Fibroblast of pulmonary artery (primary cell): ENCODE measurements around the gene ATP6V0E1.
"Not testable (repeated sequence)": the region's sequence is repeated elsewhere in the genome, so short reads cannot be mapped to it uniquely, and the experiment has no call there.

Source experiments
- DNase-seq: peaks from one replicate; pipeline ENCODE4 v3.0.0-alpha.2; 2010; ENCODE audit warnings: low read depth
- H3K4me3 ChIP-seq: replicated peaks from 2 replicates; pipeline ENCODE4 v1.5.1; 2011; ENCODE audit warnings: low read depth, mild to moderate bottlenecking, control low read depth, low read length, moderate library complexity
- TF ChIP-seq, protein P1 (sequence below): IDR thresholded peaks from 2 replicates; pipeline ENCODE4 v1.5.1; 2011; ENCODE audit warnings: mild to moderate bottlenecking, control low read depth, low read length, inconsistent platforms; ENCODE audit errors: missing control alignments

Gene ATP6V0E1

DNA sequence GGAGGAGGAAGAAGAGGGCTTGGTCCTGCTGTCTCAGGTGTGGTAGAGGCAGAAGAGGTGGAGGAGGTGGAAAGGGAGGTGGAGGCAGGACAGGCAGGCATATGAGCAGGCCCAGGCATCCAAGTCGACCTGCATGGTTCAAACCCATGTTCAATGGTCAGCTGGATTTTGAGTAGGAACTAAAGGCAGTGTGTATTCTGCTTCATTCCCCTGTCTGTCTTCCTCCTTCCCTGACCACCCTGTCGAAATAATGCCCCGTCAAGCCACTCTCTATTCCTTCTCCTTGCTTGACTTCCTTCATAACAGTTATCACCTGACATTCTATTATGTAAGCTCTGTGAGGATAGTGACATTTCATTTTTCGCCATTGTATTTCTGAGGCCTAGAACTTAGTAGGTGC lies 34.8 kb downstream of the ATP6V0E1 start:
- no peak overlapping the region for H3K4me3 ChIP-seq
- no peak for DNase-seq
- TF ChIP-seq, protein P1, sequence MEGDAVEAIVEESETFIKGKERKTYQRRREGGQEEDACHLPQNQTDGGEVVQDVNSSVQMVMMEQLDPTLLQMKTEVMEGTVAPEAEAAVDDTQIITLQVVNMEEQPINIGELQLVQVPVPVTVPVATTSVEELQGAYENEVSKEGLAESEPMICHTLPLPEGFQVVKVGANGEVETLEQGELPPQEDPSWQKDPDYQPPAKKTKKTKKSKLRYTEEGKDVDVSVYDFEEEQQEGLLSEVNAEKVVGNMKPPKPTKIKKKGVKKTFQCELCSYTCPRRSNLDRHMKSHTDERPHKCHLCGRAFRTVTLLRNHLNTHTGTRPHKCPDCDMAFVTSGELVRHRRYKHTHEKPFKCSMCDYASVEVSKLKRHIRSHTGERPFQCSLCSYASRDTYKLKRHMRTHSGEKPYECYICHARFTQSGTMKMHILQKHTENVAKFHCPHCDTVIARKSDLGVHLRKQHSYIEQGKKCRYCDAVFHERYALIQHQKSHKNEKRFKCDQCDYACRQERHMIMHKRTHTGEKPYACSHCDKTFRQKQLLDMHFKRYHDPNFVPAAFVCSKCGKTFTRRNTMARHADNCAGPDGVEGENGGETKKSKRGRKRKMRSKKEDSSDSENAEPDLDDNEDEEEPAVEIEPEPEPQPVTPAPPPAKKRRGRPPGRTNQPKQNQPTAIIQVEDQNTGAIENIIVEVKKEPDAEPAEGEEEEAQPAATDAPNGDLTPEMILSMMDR: no peak

DNA sequence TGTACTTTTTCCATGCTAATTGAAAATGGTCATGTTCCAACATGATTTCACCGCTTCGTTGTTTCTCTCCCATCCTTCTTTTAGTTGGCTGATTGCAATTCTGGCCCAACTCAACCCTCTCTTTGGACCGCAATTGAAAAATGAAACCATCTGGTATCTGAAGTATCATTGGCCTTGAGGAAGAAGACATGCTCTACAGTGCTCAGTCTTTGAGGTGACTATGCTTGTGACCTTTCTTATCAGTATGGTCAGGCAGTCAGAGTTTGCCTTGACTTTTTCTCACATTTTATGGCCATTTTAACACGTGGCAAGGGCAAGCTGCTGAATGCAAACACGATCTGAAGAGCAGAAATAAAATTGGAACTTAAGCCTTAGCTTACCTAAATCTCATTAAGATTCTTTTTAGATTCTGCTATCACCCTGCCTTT lies 36.6 kb downstream of the ATP6V0E1 start:
- TF ChIP-seq, protein P1: no peak
- DNase-seq: no peak
- no peak overlapping the region for H3K4me3 ChIP-seq

DNA sequence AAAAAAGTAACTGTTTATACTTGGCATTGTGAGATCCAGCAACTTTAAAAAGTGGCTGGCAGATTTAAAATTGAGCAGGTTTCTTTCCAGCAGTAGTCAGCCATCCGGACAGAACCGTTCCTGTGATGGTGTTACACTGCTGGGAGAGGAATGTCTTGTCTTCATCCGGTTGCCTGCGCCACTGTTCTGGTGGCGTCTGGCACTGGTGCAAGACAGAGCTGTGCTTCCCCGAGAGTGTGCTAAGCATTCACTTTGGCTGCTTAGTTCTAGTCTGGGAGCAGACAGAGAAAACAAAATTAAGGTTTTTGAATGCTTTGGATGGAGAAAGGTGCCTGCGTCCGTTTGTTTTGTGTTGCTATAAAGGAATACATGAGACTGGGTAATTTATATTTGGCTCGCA lies 37.1 kb downstream of the ATP6V0E1 start:
- TF ChIP-seq, protein P1: no peak

DNA sequence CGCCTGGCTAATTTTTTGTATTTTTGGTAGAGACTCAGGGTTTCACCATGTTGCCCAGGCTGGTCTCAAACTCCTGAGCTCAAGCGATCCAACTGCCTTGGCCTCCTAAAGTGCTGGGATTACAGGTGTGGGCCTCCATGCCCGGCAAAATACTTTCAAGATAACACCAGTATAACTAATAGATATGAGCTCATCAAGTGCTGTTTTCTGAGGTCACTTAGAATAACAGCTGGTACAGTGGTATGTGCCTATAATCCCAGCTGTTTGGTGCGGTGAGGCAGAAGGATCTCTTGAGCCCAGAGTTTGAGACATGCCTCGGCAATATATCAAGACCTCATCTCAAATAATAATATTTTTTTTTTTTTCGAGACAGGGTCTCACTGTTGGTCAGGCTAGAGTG lies 42.1 kb downstream of the ATP6V0E1 start:
- DNase-seq: no peak
- TF ChIP-seq, protein P1: no peak
- no peak overlapping the region for H3K4me3 ChIP-seq

More for the DNA sequence above, 37.1 kb downstream of the ATP6V0E1 start:
- peak; percentile 83 for DNase-seq
- no peak overlapping the region for H3K4me3 ChIP-seq

DNA sequence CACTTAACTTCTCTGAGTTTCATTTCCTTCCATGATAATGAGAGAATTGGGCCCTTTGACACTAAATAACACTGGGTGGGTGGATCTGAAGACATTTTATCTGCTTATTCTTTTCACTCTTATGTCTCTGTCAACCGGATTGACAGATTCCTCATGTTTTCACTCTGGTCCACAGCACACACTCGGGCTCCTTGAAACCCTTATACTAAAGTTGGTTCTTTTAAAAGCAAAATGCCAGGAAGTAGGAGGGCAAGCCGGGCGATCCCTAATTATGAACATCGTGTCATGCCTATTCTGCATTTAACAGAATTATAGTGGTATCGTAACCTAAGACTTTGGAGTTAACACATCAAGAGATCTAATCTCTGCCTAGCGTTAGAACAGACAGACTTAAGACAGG lies 44.3 kb downstream of the ATP6V0E1 start:
- H3K4me3 ChIP-seq: no peak overlapping the region
- TF ChIP-seq, protein P1: no peak
- DNase-seq: no peak

DNA sequence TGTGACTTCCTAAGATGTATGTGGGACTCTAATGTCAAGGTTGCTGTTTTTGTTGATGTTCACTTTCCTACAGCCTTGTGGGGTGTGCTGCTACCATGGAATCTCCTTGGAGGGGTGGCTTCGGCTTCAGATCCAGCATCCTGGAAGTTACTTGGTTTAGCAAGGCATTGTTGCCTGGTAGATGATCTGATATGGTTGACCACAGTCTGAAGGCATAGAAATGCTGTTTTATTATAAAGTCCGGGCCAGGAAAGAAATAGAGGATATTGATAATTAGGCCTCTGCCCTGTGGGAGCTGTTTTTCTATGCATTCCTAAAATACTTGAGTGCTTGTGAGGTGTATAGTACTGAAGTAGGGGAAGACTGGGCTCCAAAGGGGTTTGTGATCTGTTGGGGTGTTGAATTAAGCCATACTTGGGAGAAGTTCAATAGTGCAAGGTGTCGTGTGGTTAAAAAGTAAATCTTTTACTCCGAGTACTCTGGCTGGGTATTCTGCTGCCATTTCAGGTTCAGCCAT lies 45.3 kb downstream of the ATP6V0E1 start:
- TF ChIP-seq, protein P1: no peak
- DNase-seq: no peak
- H3K4me3 ChIP-seq: no peak overlapping the region

DNA sequence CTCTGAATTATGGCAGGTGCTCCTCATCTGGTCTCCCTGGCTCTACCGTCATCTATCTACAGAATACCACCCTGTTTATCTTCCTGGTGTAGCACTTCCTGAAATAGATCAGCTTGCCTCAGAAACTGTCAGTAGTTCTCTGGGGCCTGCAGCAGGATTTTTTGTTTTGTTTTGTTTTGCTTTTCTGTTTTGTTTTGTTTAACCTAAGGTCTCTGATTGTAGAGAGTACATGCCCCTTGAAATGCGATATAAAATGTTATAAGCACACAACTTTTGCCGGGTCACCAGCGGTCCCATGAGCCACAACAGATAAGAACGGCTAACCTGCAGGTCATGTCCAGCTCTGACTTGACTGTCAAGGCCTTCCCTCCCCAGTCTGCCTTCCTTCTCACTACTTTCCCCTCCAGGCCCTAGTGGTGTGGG lies 45.9 kb downstream of the ATP6V0E1 start:
- DNase-seq: no peak
- H3K4me3 ChIP-seq: no peak overlapping the region
- TF ChIP-seq, protein P1: no peak

DNA sequence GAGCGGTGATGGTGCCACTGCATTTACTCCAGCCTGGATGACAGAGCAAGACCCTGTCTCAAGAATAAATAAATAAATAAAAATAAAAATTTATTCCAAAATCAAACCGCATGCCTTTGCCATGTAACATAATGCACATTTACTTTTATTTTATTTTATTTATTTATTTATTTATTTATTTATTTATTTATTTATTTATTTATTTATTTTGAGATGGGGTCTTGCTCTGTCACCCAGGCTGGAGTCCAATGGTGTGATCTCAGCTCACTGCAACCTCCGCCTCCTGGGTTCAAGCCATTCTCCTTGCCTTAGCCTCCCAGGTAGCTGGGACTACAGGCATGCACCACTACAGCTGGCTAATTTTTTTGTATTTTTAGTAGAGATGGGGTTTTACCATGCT lies 48.5 kb downstream of the ATP6V0E1 start:
- DNase-seq: not testable (repeated sequence)

More for the DNA sequence above, 48.5 kb downstream of the ATP6V0E1 start:
- not testable (repeated sequence) for H3K4me3 ChIP-seq
